Right ventricle myocardium inferior (tissue), 1 donor: Measurements from ENCODE around the gene MTCL3.

Source experiments
- ATAC-seq: fragments of 200-7000 bp; cut with Tn5 transposase; one replicate; pipeline ENCODE4 v1.9.1; 2020; ENCODE audit warnings: mild to moderate bottlenecking, moderate library complexity
- DNase-seq: peaks from one replicate; pipeline ENCODE4 v3.0.0; 2021; ENCODE audit errors: missing footprints
- intact Hi-C: fragments of 100-400 bp; cut with DNase I; formaldehyde crosslinking; loops from one replicate; pipeline ENCODE4 v1.11.0; 2022
- donor health status: DM: no; HTN: yes; CAD: no; lungs with severe emphysema.

Gene MTCL3

GRCh38 chr6:127477658-127478057 is 41.5 kb downstream of the MTCL3 start:
- intact Hi-C loops, result no loop called here
- DNase-seq (no peak), ATAC-seq (no peak)

- DNase-seq (peak; percentile 66), ATAC-seq (no peak)
- intact Hi-C loops, result no loop called here
Observed at GRCh38 chr6:127475823-127476176, 43.3 kb downstream of the MTCL3 start.

- intact Hi-C loops, result no loop called here
- DNase-seq (no peak), ATAC-seq (no peak)
Observed at GRCh38 chr6:127475135-127475822, 43.9 kb downstream of the MTCL3 start.

- no peak for ATAC-seq
- intact Hi-C loops, result no loop called here
- DNase-seq, result no peak
Observed at GRCh38 chr6:127471379-127472255, 47.5 kb downstream of the MTCL3 start.

GRCh38 chr6:127468936-127469335 is 50.2 kb downstream of the MTCL3 start:
- intact Hi-C loops, result loop anchor here (5.0 kb wide), 1 partner anchor 68 kb away; no protein-coding TSS in a partner anchor
- ATAC-seq, result no peak
- DNase-seq, result no peak

- intact Hi-C loops, result loop anchor here (5.0 kb wide), 1 partner anchor 71 kb away; no protein-coding TSS in a partner anchor
- DNase-seq (no peak), ATAC-seq (no peak)
Observed at GRCh38 chr6:127466416-127466815, 52.7 kb downstream of the MTCL3 start.

- intact Hi-C loops, result loop anchor here (5.0 kb wide), 1 partner anchor 72 kb away; no protein-coding TSS in a partner anchor
- DNase-seq, result no peak
- ATAC-seq, result peak; percentile 89
Observed at GRCh38 chr6:127464881-127465459, 54.2 kb downstream of the MTCL3 start.

GRCh38 chr6:127464161-127464880 is 54.8 kb downstream of the MTCL3 start:
- intact Hi-C loops, result no loop called here
- no peak for DNase-seq
- ATAC-seq, result peak; percentile 82

- ATAC-seq (no peak), DNase-seq (no peak)
- intact Hi-C loops, result no loop called here
Observed at GRCh38 chr6:127463056-127463455, 56.1 kb downstream of the MTCL3 start.

GRCh38 chr6:127462376-127462775 is 56.8 kb downstream of the MTCL3 start:
- DNase-seq, result no peak
- intact Hi-C loops, result no loop called here
- ATAC-seq, result no peak

GRCh38 chr6:127460465-127460864 is 58.7 kb downstream of the MTCL3 start:
- DNase-seq, result no peak
- no peak for ATAC-seq
- intact Hi-C loops, result no loop called here

- DNase-seq, result peak; percentile 69
- intact Hi-C loops, result no loop called here
- ATAC-seq, result peak; percentile 94
Observed at GRCh38 chr6:127459231-127459641, 59.9 kb downstream of the MTCL3 start, which contains the start of gene KIAA0408. TSS of gene KIAA0408 (minus strand) at chr6:127459389. CDS start at chr6:127453981, 5,408 bp downstream.

GRCh38 chr6:127458817-127459216 is 60.3 kb downstream of the MTCL3 start:
- DNase-seq, result peak; percentile 55

GRCh38 chr6:127458222-127458621 is 60.9 kb downstream of the MTCL3 start:
- no peak for ATAC-seq

More at GRCh38 chr6:127458817-127459216, 60.3 kb downstream of the MTCL3 start:
- peak; percentile 83 for ATAC-seq
- intact Hi-C loops, result no loop called here

GRCh38 chr6:127457456-127458064 is 61.6 kb downstream of the MTCL3 start:
- DNase-seq, result no peak
- intact Hi-C loops, result no loop called here
- peak; percentile 83 for ATAC-seq

More at GRCh38 chr6:127458222-127458621, 60.9 kb downstream of the MTCL3 start:
- DNase-seq, result no peak
- intact Hi-C loops, result no loop called here

- no peak for ATAC-seq
- intact Hi-C loops, result no loop called here
- DNase-seq, result no peak
Observed at GRCh38 chr6:127456465-127456864, 62.7 kb downstream of the MTCL3 start.

- ATAC-seq, result no peak
- DNase-seq, result no peak
- intact Hi-C loops, result no loop called here
Observed at GRCh38 chr6:127453845-127454619, 65.1 kb downstream of the MTCL3 start.

- no peak for ATAC-seq
- DNase-seq, result no peak
- intact Hi-C loops, result no loop called here
Observed at GRCh38 chr6:127452803-127453202, 66.3 kb downstream of the MTCL3 start.
